IPS-18c (cell line): ENCODE measurements around the gene SCNN1A.
"Not testable (repeated sequence)": the region's sequence is repeated elsewhere in the genome, so short reads cannot be mapped to it uniquely, and the experiment has no call there.

Experiments used
- H3K4me3 ChIP-seq: 2 replicates; pipeline ENCODE4 v1.7.0; 2013; ENCODE audit warnings: low read depth, mild to moderate bottlenecking, low read length, moderate library complexity; ENCODE audit not compliant: insufficient read depth
- H3K9me3 ChIP-seq: one replicate; pipeline ENCODE4 v1.6.1; 2013; ENCODE audit warnings: mild to moderate bottlenecking, low read length, moderate library complexity; ENCODE audit not compliant: control insufficient read depth, insufficient read depth

SCNN1A gene

GRCh38 chr12:6360578-6361490, 14.5 kb downstream of the SCNN1A start:
- H3K4me3 ChIP-seq = no peak overlapping the region
- H3K9me3 ChIP-seq = no peaks in the 10 kb centered on the region

- Histone ChIP-seq H3K4me3 (no peak overlapping the region), H3K9me3 (no peaks in the 10 kb centered on the region)
Measured at GRCh38 chr12:6360080-6360571, 15.2 kb downstream of the SCNN1A start.

- Histone ChIP-seq H3K9me3 (no peaks in the 10 kb centered on the region), H3K4me3 (no peak overlapping the region)
Measured at GRCh38 chr12:6358881-6359280, 16.5 kb downstream of the SCNN1A start.

GRCh38 chr12:6356374-6356820, 19.0 kb downstream of the SCNN1A start:
- no peak overlapping the region for H3K4me3 ChIP-seq
- H3K9me3 ChIP-seq = no peaks in the 10 kb centered on the region

GRCh38 chr12:6355491-6356373, 19.6 kb downstream of the SCNN1A start:
- Histone ChIP-seq H3K4me3 (no peak overlapping the region), H3K9me3 (no peaks in the 10 kb centered on the region)

- H3K9me3 ChIP-seq = no peaks in the 10 kb centered on the region
Measured at GRCh38 chr12:6354495-6355393, 20.6 kb downstream of the SCNN1A start.

GRCh38 chr12:6352193-6353173, 22.9 kb downstream of the SCNN1A start:
- Histone ChIP-seq H3K4me3 (no peak overlapping the region), H3K9me3 (no peaks in the 10 kb centered on the region)

More at GRCh38 chr12:6354495-6355393, 20.6 kb downstream of the SCNN1A start:
- no peak overlapping the region for H3K4me3 ChIP-seq

GRCh38 chr12:6351622-6352021, 23.7 kb downstream of the SCNN1A start:
- H3K4me3 ChIP-seq = no peak overlapping the region
- H3K9me3 ChIP-seq = no peaks in the 10 kb centered on the region

GRCh38 chr12:6347367-6348338, 27.7 kb downstream of the SCNN1A start:
- H3K4me3 ChIP-seq = no peak overlapping the region
- no peaks in the 10 kb centered on the region for H3K9me3 ChIP-seq

- Histone ChIP-seq H3K9me3 (no peaks in the 10 kb centered on the region), H3K4me3 (no peak overlapping the region)
Measured at GRCh38 chr12:6346942-6347341, 28.4 kb downstream of the SCNN1A start.

GRCh38 chr12:6346235-6346832, 29.0 kb downstream of the SCNN1A start:
- Histone ChIP-seq H3K4me3 (no peak overlapping the region; the same call in 1 of the 2 replicates), H3K9me3 (no peaks in the 10 kb centered on the region)

GRCh38 chr12:6345319-6346091, 29.9 kb downstream of the SCNN1A start:
- Histone ChIP-seq H3K9me3 (no peaks in the 10 kb centered on the region), H3K4me3 (no peak overlapping the region)

GRCh38 chr12:6344101-6344660, 31.2 kb downstream of the SCNN1A start:
- not testable (repeated sequence) for H3K9me3 ChIP-seq, H3K4me3 ChIP-seq
